SK-N-SH treated with all-trans-retinoic acid at 6 μM for 48 hours (cell line): Measurements from ENCODE around the gene SH3BP5L.

ENCODE experiments used
- ATAC-seq: fragments of 200-7000 bp; cut with Tn5 transposase; 3 replicates; pipeline ENCODE4 v1.9.1; 2020; ENCODE audit warnings: mild to moderate bottlenecking, moderate library complexity
- ARNTL ChIP-seq: fragments of 450-650 bp; formaldehyde crosslinking; IDR thresholded peaks from 2 replicates; pipeline ENCODE4 v1.5.0; 2020; ENCODE audit warnings: low read depth, mild to moderate bottlenecking, moderate library complexity, borderline replicate concordance
- BACH2 ChIP-seq: fragments of 250-450 bp; sonication (Bioruptor Pico); IDR thresholded peaks from 2 replicates; pipeline ENCODE4 v1.9.0; 2021; ENCODE audit warnings: mild to moderate bottlenecking, borderline replicate concordance
- ESRRG ChIP-seq: fragments of 250-450 bp; sonication (Bioruptor Pico); IDR thresholded peaks from 2 replicates; pipeline ENCODE4 v1.6.1; 2021; ENCODE audit warnings: mild to moderate bottlenecking
- OSR1 ChIP-seq: fragments of 250-450 bp; sonication (Bioruptor Pico); IDR thresholded peaks from 2 replicates; pipeline ENCODE4 v1.8.0; 2022; ENCODE audit warnings: moderate library complexity, mild to moderate bottlenecking, inconsistent platforms
- POU6F1 ChIP-seq: fragments of 250-450 bp; sonication (Bioruptor Pico); IDR thresholded peaks from 2 replicates; pipeline ENCODE4 v1.8.0; 2021; ENCODE audit warnings: low read depth, mild to moderate bottlenecking, moderate library complexity, borderline replicate concordance
- TOX ChIP-seq: fragments of 250-450 bp; sonication (Bioruptor Pico); IDR thresholded peaks from 2 replicates; pipeline ENCODE4 v1.8.0; 2021; ENCODE audit warnings: mild to moderate bottlenecking, moderate library complexity, borderline replicate concordance
- TSHZ2 ChIP-seq: fragments of 250-450 bp; sonication (Bioruptor Pico); IDR thresholded peaks from 2 replicates; pipeline ENCODE4 v1.5.0; 2020; ENCODE audit warnings: mild to moderate bottlenecking, moderate library complexity
- ZNF565 ChIP-seq: fragments of 450-650 bp; formaldehyde crosslinking; conservative IDR thresholded peaks from 2 replicates; pipeline ENCODE4 v1.5.0; 2020; ENCODE audit warnings: low read depth, mild to moderate bottlenecking, moderate library complexity
- ZNF70 ChIP-seq: fragments of 450-650 bp; formaldehyde crosslinking; IDR thresholded peaks from 2 replicates; pipeline ENCODE4 v1.5.0; 2020; ENCODE audit warnings: mild to moderate bottlenecking, moderate library complexity
- TF ChIP-seq, protein P1 (sequence below): fragments of 250-450 bp; sonication (Bioruptor Pico); IDR thresholded peaks from 2 replicates; pipeline ENCODE4 v1.5.1; 2020; ENCODE audit warnings: low read depth, mild to moderate bottlenecking, moderate library complexity

SH3BP5L gene

DNA sequence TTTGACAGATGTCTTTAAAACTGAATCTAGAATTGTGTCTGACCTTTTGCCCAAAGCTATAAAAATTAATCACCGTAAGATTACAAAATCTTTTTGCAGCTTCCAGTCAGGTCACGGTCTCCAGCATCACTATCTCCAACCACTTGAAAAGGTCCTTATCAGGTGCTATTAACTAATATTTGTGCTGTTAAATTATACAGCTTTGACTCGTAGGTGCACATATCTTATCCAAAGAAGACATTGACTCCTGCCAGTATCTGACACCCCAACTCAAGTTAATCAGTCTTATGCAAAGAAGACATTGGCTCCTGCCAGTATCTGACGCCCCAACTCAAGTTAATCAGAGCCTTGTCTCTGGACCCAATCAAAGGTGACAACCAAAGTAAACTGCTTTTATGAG lies 50.3 kb downstream of the SH3BP5L start:
- no peak for ATAC-seq

More for the DNA sequence above, 50.3 kb downstream of the SH3BP5L start:
- TF ChIP-seq BACH2 (CRISPR knock-in tag) (no peak), OSR1 (CRISPR knock-in tag) (no peak), TSHZ2 (CRISPR knock-in tag) (no peak), TOX (CRISPR knock-in tag) (no peak), ZNF70 (CRISPR knock-in tag) (no peak), POU6F1 (CRISPR knock-in tag) (no peak), ESRRG (no peak), ARNTL (no peak), ZNF565 (CRISPR knock-in tag) (no peak)
- TF ChIP-seq, protein P1, sequence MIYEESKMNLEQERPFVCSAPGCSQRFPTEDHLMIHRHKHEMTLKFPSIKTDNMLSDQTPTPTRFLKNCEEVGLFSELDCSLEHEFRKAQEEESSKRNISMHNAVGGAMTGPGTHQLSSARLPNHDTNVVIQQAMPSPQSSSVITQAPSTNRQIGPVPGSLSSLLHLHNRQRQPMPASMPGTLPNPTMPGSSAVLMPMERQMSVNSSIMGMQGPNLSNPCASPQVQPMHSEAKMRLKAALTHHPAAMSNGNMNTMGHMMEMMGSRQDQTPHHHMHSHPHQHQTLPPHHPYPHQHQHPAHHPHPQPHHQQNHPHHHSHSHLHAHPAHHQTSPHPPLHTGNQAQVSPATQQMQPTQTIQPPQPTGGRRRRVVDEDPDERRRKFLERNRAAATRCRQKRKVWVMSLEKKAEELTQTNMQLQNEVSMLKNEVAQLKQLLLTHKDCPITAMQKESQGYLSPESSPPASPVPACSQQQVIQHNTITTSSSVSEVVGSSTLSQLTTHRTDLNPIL (CRISPR knock-in tag) = no peak
- TF ChIP-seq, all 23 proteins: peak for 0
